Fibroblast of mammary gland (primary cell): ENCODE data around the gene OR11H7.

ENCODE experiments used
- DNase-seq: peaks from one replicate; pipeline ENCODE4 v3.0.0-alpha.2; 2010; ENCODE audit warnings: low read depth
- H3K4me3 ChIP-seq: 2 replicates; pipeline ENCODE4 v1.5.1; 2011; ENCODE audit warnings: low read depth, mild to moderate bottlenecking, low read length, moderate library complexity; ENCODE audit not compliant: control insufficient read depth
- CTCF ChIP-seq: conservative IDR thresholded peaks from 2 replicates; pipeline ENCODE4 v1.5.1; 2011; ENCODE audit warnings: low read depth, low read length, inconsistent platforms; ENCODE audit not compliant: control insufficient read depth, insufficient read depth

The OR11H7 gene

GRCh38 chr14:20228681-20229080 lies at the start of gene OR11H7:
TSS of gene OR11H7 (plus strand) at chr14:20228981.
- no peak within 1 kb of the TSS for H3K4me3 ChIP-seq
- no peak for TF ChIP-seq CTCF
- no peak for DNase-seq

GRCh38 chr14:20179218-20179617 lies 49.6 kb upstream of the OR11H7 start:
- no peak for DNase-seq
- H3K4me3 ChIP-seq, result no peak overlapping the region

GRCh38 chr14:20179880-20180279 lies 48.9 kb upstream of the OR11H7 start:
- no peak overlapping the region for H3K4me3 ChIP-seq
- DNase-seq, result no peak
- no peak for TF ChIP-seq CTCF

More at GRCh38 chr14:20179218-20179617, 49.6 kb upstream of the OR11H7 start:
- TF ChIP-seq CTCF, result no peak

- TF ChIP-seq CTCF, result no peak
- H3K4me3 ChIP-seq, result no peak overlapping the region
- DNase-seq, result no peak
These were observed 48.3 kb upstream of the OR11H7 start for GRCh38 chr14:20180486-20180885.

GRCh38 chr14:20184181-20184580 lies 44.6 kb upstream of the OR11H7 start:
- no peak for TF ChIP-seq CTCF
- DNase-seq, result no peak

GRCh38 chr14:20190596-20190995 lies 38.2 kb upstream of the OR11H7 start, which contains the start of gene OR11G2:
TSS of gene OR11G2 (plus strand) at chr14:20190896. CDS start at chr14:20197438, 6,542 bp downstream.
- no peak within 1 kb of the TSS for H3K4me3 ChIP-seq
- DNase-seq, result no peak
- TF ChIP-seq CTCF, result no peak

More at GRCh38 chr14:20184181-20184580, 44.6 kb upstream of the OR11H7 start:
- H3K4me3 ChIP-seq, result no peak overlapping the region

- TF ChIP-seq CTCF, result no peak
- no peak overlapping the region for H3K4me3 ChIP-seq
- no peak for DNase-seq
These were observed 37.4 kb upstream of the OR11H7 start for GRCh38 chr14:20191396-20191795.
